Measurements from ENCODE around the gene TEX264.

Gene TEX264, protein sequence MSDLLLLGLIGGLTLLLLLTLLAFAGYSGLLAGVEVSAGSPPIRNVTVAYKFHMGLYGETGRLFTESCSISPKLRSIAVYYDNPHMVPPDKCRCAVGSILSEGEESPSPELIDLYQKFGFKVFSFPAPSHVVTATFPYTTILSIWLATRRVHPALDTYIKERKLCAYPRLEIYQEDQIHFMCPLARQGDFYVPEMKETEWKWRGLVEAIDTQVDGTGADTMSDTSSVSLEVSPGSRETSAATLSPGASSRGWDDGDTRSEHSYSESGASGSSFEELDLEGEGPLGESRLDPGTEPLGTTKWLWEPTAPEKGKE

GRCh38 chr3:51670823-51671733, at the start of gene TEX264:
Gene TEX264, plus strand, starts transcription at chr3:51671252. Its CDS starts 3,053 bp downstream, at chr3:51674305.
- ChIA-PET POLR2A (interaction anchor here (0.8 to 2.5 kb wide), 6 partner anchors 10 to 286 kb away, joined by 3 to 16 read pairs (median 3); partner anchors contain the start of genes DCAF1, GRM2 and MANF), CTCF (interaction anchor here (1.3 to 4.2 kb wide), 7 partner anchors 11 to 262 kb away, joined by 3 to 61 read pairs (median 15); partner anchors contain the start of gene DCAF1)
- H3K4me3 ChIP-seq (ENCODE audit: low read depth, low read length): peak within 1 kb of the TSS; percentile 80
- H3K9me3 ChIP-seq (ENCODE audit: control insufficient read depth, insufficient read depth, low read depth, low read length): no peaks in the 10 kb centered on the region
- H3K4me1 ChIP-seq (ENCODE audit: control insufficient read depth, insufficient read depth, low read length): no peaks in the 10 kb centered on the region
- H3K27ac ChIP-seq (ENCODE audit: extremely low read depth, low read depth, low read length): peak within 1 kb of the TSS; percentile 65; the same call in 1 of the 2 replicates
- H3K36me3 ChIP-seq (ENCODE audit: control insufficient read depth in 2 of 2, insufficient read depth in 1 of 2, low read length in 2 of 2): peaks cover 0 to 22% of the 10 kb centered on the region in 2 experiments; a peak in 1 of 3 replicates
- TF ChIP-seq ZNF549 (tag by site-specific recombination; IDR thresholded peaks at IDR 0.05) (no peak), ZNF548 (tag by site-specific recombination; IDR thresholded peaks at IDR 0.05) (no peak), KLF17 (tag by site-specific recombination; IDR thresholded peaks at IDR 0.05) (no peak), CTCF (tag by site-specific recombination; IDR thresholded peaks at IDR 0.05) (no peak), ZSCAN30 (tag by site-specific recombination; IDR thresholded peaks at IDR 0.05) (0 out of 2 replicates have a peak, but pooled peaks have one; percentile 3), ZBTB20 (tag by site-specific recombination; IDR thresholded peaks at IDR 0.05) (peak; percentile 85; the same call in 1 of the 2 replicates), YY2 (tag by site-specific recombination; IDR thresholded peaks at IDR 0.05) (no peak), ZNF701 (tag by site-specific recombination; IDR thresholded peaks at IDR 0.05) (no peak), ZNF398 (tag by site-specific recombination; IDR thresholded peaks at IDR 0.05) (peak; percentile 47; the same call in 1 of the 2 replicates), ZNF426 (tag by site-specific recombination; IDR thresholded peaks at IDR 0.05) (no peak), ZFHX2 (tag by site-specific recombination; conservative IDR thresholded peaks at IDR 0.05) (peak; percentile 90), ZEB2 (tag by site-specific recombination; IDR thresholded peaks at IDR 0.05) (0 out of 2 replicates have a peak, but pooled peaks have one; percentile 40), WT1 (tag by site-specific recombination; IDR thresholded peaks at IDR 0.05) (no peak), KLF10 (tag by site-specific recombination; IDR thresholded peaks at IDR 0.05) (peak; percentile 23; the same call in 1 of the 2 replicates), ZNF2 (tag by site-specific recombination; IDR thresholded peaks at IDR 0.05) (no peak), EGR2 (tag by site-specific recombination; IDR thresholded peaks at IDR 0.05; ENCODE audit: low read depth) (peak; percentile 87)
- TF ChIP-seq, protein P1, sequence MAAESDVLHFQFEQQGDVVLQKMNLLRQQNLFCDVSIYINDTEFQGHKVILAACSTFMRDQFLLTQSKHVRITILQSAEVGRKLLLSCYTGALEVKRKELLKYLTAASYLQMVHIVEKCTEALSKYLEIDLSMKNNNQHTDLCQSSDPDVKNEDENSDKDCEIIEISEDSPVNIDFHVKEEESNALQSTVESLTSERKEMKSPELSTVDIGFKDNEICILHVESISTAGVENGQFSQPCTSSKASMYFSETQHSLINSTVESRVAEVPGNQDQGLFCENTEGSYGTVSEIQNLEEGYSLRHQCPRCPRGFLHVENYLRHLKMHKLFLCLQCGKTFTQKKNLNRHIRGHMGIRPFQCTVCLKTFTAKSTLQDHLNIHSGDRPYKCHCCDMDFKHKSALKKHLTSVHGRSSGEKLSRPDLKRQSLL (tag by site-specific recombination; IDR thresholded peaks at IDR 0.05): peak; percentile 49; the same call in 1 of the 2 replicates
- TF ChIP-seq, protein P2, sequence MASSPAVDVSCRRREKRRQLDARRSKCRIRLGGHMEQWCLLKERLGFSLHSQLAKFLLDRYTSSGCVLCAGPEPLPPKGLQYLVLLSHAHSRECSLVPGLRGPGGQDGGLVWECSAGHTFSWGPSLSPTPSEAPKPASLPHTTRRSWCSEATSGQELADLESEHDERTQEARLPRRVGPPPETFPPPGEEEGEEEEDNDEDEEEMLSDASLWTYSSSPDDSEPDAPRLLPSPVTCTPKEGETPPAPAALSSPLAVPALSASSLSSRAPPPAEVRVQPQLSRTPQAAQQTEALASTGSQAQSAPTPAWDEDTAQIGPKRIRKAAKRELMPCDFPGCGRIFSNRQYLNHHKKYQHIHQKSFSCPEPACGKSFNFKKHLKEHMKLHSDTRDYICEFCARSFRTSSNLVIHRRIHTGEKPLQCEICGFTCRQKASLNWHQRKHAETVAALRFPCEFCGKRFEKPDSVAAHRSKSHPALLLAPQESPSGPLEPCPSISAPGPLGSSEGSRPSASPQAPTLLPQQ (tag by site-specific recombination; IDR thresholded peaks at IDR 0.05): peak; percentile 18; the same call in 1 of the 2 replicates
- TF ChIP-seq, protein P3, sequence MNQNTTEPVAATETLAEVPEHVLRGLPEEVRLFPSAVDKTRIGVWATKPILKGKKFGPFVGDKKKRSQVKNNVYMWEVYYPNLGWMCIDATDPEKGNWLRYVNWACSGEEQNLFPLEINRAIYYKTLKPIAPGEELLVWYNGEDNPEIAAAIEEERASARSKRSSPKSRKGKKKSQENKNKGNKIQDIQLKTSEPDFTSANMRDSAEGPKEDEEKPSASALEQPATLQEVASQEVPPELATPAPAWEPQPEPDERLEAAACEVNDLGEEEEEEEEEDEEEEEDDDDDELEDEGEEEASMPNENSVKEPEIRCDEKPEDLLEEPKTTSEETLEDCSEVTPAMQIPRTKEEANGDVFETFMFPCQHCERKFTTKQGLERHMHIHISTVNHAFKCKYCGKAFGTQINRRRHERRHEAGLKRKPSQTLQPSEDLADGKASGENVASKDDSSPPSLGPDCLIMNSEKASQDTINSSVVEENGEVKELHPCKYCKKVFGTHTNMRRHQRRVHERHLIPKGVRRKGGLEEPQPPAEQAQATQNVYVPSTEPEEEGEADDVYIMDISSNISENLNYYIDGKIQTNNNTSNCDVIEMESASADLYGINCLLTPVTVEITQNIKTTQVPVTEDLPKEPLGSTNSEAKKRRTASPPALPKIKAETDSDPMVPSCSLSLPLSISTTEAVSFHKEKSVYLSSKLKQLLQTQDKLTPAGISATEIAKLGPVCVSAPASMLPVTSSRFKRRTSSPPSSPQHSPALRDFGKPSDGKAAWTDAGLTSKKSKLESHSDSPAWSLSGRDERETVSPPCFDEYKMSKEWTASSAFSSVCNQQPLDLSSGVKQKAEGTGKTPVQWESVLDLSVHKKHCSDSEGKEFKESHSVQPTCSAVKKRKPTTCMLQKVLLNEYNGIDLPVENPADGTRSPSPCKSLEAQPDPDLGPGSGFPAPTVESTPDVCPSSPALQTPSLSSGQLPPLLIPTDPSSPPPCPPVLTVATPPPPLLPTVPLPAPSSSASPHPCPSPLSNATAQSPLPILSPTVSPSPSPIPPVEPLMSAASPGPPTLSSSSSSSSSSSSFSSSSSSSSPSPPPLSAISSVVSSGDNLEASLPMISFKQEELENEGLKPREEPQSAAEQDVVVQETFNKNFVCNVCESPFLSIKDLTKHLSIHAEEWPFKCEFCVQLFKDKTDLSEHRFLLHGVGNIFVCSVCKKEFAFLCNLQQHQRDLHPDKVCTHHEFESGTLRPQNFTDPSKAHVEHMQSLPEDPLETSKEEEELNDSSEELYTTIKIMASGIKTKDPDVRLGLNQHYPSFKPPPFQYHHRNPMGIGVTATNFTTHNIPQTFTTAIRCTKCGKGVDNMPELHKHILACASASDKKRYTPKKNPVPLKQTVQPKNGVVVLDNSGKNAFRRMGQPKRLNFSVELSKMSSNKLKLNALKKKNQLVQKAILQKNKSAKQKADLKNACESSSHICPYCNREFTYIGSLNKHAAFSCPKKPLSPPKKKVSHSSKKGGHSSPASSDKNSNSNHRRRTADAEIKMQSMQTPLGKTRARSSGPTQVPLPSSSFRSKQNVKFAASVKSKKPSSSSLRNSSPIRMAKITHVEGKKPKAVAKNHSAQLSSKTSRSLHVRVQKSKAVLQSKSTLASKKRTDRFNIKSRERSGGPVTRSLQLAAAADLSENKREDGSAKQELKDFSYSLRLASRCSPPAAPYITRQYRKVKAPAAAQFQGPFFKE (tag by site-specific recombination; IDR thresholded peaks at IDR 0.05; ENCODE audit: borderline replicate concordance): no peak
